Measurements from ENCODE around the gene LILRA2.
"Not testable (repeated sequence)": the region's sequence is repeated elsewhere in the genome, so short reads cannot be mapped to it uniquely, and the experiment has no call there.

The LILRA2 gene

GRCh38 chr19:54571715-54572615 is 1.6 kb upstream of the LILRA2 start:
- DNase-seq, result peak; percentile 83

- DNase-seq, result peak; percentile 96
Observed at GRCh38 chr19:54572696-54573311, 786 bp upstream of the LILRA2 start.

GRCh38 chr19:54574051-54574450 is 461 bp downstream of the LILRA2 start:
- DNase-seq, result no peak

GRCh38 chr19:54574527-54575056 is 1.0 kb downstream of the LILRA2 start:
- DNase-seq, result no peak

- DNase-seq, result not testable (repeated sequence)
Observed at GRCh38 chr19:54575205-54575604, 1.6 kb downstream of the LILRA2 start.

- DNase-seq, result no peak
Observed at GRCh38 chr19:54576411-54576976, 2.9 kb downstream of the LILRA2 start.

GRCh38 chr19:54577334-54577733 is 3.7 kb downstream of the LILRA2 start:
- DNase-seq, result no peak

GRCh38 chr19:54578268-54578667 is 4.7 kb downstream of the LILRA2 start:
- not testable (repeated sequence) for DNase-seq

GRCh38 chr19:54586397-54586796 is 12.8 kb downstream of the LILRA2 start:
- no peak for DNase-seq

GRCh38 chr19:54587026-54587425 is 13.4 kb downstream of the LILRA2 start:
- DNase-seq, result no peak

- DNase-seq, result peak; percentile 94
Observed at GRCh38 chr19:54593445-54593844, 19.9 kb downstream of the LILRA2 start, which contains the start of gene LILRA1. Gene LILRA1 (plus strand): TSS chr19:54593632. CDS start chr19:54594245, 613 bp downstream.

- DNase-seq, result peak; percentile 63
Observed at GRCh38 chr19:54593931-54594626, 20.5 kb downstream of the LILRA2 start.

GRCh38 chr19:54594737-54595136 is 21.1 kb downstream of the LILRA2 start:
- DNase-seq, result no peak

GRCh38 chr19:54595680-54596436 is 22.3 kb downstream of the LILRA2 start:
- not testable (repeated sequence) for DNase-seq

- peak; percentile 22 for DNase-seq
Observed at GRCh38 chr19:54600212-54600611, 26.6 kb downstream of the LILRA2 start.

GRCh38 chr19:54606230-54606629 is 32.6 kb downstream of the LILRA2 start:
- DNase-seq, result peak; percentile 89

- peak; percentile 82 for DNase-seq
Observed at GRCh38 chr19:54606891-54607784, 33.5 kb downstream of the LILRA2 start.

GRCh38 chr19:54607785-54608150 is 34.2 kb downstream of the LILRA2 start:
- no peak for DNase-seq

- DNase-seq, result no peak
Observed at GRCh38 chr19:54608205-54608604, 34.6 kb downstream of the LILRA2 start.

- DNase-seq, result peak; percentile 65
Observed at GRCh38 chr19:54608792-54609191, 35.2 kb downstream of the LILRA2 start.

GRCh38 chr19:54609356-54609791 is 35.8 kb downstream of the LILRA2 start:
- no peak for DNase-seq

Data from MV-4-11 (cell line).